ENCODE results near the gene MAGEA12. TPM values are rescaled to one million over a fixed set of nuclear protein-coding genes. Genes with fewer than 3 reads are reported as not detected.

MAGEA12 gene, protein sequence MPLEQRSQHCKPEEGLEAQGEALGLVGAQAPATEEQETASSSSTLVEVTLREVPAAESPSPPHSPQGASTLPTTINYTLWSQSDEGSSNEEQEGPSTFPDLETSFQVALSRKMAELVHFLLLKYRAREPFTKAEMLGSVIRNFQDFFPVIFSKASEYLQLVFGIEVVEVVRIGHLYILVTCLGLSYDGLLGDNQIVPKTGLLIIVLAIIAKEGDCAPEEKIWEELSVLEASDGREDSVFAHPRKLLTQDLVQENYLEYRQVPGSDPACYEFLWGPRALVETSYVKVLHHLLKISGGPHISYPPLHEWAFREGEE
- total RNA-seq (2022; extraction: Qiagen RNA extraction): 0.11 to 0.26 TPM (median 0.15 TPM) in 5 replicates

DNA sequence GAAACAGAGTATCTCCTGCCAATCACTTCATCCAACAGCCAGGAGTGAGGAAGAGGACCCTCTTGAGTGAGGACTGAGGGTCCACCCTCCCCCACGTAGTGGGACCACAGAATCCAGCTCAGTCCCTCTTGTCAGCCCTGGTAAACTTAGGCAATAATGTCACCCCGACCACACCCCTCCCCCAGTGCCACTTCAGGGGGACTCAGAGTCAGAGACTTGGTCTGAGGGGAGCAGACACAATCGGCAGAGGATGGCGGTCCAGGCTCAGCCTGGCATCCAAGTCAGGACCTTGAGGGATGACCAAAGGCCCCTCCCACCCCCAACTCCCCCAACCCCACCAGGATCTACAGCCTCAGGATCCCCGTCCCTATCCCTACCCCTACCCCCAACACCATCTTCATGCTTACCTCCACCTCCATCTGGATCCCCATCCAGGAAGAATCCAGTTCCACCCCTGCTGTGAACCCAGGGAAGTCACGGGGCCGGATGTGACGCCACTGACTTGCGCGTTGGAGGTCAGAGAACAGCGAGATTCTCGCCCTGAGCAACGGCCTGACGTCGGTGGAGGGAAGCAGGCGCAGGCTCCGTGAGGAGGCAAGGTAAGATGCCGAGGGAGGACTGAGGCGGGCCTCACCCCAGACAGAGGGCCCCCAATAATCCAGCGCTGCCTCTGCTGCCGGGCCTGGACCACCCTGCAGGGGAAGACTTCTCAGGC, at the start of gene MAGEA12, which contains the start of gene CSAG1:
Gene MAGEA12 (plus strand): TSS at position 497 of the 715 bp plus-strand sequence. CDS start 2,405 bp downstream, outside the sequence.
Gene CSAG1 (minus strand): TSS at position 461 of the 715 bp plus-strand sequence. CDS start 1,261 bp downstream, outside the sequence.

DNA sequence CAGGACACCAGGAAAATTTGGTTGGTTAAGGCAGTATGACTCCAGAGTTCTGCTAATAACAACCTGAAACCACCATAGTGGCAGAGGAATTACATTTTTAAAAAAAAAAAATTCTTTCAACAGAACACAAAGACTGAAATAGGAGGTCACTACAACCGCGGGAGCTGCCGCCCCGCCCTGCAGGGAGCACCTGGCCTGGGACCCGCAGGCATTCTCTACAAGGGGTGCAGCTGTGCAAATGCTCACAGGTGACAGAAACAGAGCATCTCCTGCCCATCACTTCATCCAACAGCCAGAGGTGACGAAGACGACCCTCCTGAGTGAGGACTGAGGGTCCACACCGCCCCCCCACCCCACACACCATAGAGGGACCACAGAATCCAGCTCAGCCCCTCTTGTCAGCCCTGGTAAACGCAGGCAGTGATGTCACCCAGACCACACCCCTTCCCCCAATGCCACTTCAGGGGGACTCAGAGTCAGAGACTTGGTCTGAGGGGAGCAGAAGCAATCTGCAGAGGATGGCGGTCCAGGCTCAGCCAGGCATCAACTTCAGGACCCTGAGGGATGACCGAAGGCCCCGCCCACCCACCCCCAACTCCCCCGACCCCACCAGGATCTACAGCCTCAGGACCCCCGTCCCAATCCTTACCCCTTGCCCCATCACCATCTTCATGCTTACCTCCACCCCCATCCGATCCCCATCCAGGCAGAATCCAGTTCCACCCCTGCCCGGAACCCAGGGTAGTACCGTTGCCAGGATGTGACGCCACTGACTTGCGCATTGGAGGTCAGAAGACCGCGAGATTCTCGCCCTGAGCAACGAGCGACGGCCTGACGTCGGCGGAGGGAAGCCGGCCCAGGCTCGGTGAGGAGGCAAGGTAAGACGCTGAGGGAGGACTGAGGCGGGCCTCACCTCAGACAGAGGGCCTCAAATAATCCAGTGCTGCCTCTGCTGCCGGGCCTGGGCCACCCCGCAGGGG, 35.3 kb upstream of the MAGEA12 start, which contains the start of gene MAGEA3:
Gene MAGEA3 (plus strand): TSS at position 843 of the 980 bp plus-strand sequence. CDS start 2,039 bp downstream, outside the sequence.

GRCh38 chrX:152709173-152709572, 24.4 kb upstream of the MAGEA12 start, which contains the start of gene CSAG2:
CSAG2 (minus strand) TSS chrX:152709273; CDS start chrX:152709112, 161 bp downstream.

DNA sequence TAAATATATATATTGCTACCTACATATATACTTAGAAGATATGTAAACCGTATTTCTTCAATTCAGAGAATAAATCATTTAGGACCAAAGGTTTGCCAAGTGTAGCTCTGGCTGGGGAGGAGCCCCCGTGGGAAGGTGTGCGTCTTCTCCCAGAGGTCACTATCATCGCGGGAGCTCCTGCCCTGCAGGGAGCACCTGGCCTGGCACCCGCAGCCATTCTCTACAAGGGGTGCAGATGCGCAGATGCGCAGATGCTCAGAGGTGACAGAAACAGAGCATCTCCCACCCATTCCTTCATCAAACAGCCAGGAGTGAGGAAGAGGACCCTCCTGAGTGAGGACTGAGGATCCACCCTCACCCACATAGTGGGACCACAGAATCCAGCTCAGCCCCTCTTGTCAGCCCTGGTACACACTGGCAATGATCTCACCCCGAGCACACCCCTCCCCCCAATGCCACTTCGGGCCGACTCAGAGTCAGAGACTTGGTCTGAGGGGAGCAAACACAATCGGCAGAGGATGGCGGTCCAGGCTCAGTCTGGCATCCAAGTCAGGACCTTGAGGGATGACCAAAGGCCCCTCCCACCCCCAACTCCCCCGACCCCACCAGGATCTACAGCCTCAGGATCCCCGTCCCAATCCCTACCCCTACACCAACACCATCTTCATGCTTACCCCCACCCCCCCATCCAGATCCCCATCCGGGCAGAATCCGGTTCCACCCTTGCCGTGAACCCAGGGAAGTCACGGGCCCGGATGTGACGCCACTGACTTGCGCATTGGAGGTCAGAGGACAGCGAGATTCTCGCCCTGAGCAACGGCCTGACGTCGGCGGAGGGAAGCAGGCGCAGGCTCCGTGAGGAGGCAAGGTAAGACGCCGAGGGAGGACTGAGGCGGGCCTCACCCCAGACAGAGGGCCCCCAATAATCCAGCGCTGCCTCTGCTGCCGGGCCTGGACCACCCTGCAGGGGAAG, 19.5 kb upstream of the MAGEA12 start, which contains the start of gene MAGEA2B:
Gene MAGEA2B (plus strand): TSS at position 814 of the 973 bp plus-strand sequence. CDS start 2,479 bp downstream, outside the sequence.

DNA sequence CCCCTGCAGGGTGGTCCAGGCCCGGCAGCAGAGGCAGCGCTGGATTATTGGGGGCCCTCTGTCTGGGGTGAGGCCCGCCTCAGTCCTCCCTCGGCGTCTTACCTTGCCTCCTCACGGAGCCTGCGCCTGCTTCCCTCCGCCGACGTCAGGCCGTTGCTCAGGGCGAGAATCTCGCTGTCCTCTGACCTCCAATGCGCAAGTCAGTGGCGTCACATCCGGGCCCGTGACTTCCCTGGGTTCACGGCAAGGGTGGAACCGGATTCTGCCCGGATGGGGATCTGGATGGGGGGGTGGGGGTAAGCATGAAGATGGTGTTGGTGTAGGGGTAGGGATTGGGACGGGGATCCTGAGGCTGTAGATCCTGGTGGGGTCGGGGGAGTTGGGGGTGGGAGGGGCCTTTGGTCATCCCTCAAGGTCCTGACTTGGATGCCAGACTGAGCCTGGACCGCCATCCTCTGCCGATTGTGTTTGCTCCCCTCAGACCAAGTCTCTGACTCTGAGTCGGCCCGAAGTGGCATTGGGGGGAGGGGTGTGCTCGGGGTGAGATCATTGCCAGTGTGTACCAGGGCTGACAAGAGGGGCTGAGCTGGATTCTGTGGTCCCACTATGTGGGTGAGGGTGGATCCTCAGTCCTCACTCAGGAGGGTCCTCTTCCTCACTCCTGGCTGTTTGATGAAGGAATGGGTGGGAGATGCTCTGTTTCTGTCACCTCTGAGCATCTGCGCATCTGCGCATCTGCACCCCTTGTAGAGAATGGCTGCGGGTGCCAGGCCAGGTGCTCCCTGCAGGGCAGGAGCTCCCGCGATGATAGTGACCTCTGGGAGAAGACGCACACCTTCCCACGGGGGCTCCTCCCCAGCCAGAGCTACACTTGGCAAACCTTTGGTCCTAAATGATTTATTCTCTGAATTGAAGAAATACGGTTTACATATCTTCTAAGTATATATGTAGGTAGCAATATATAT, 20.4 kb downstream of the MAGEA12 start, which contains the start of gene MAGEA2:
Gene MAGEA2 (minus strand): TSS at position 157 of the 965 bp plus-strand sequence. CDS start 2,479 bp downstream, outside the sequence.

GRCh38 chrX:152758918-152759317, 25.4 kb downstream of the MAGEA12 start, which contains the start of gene CSAG3:
CSAG3 (plus strand) TSS chrX:152759218.

GRCh38 chrX:152769549-152770289, 36.2 kb downstream of the MAGEA12 start, which contains the start of gene MAGEA6:
MAGEA6 (minus strand) TSS chrX:152769689; CDS start chrX:152767650, 2,039 bp downstream.

Other genes with a start within 250 kb of the MAGEA12 start
- 0.16 to 0.22 TPM (median 0.18 TPM) in 5 replicates for gene GABRQ, start 95.9 kb upstream of the MAGEA12 start, total RNA-seq (2022; extraction: Qiagen RNA extraction)
- 2.8 to 4.1 TPM (median 3.2 TPM) in 5 replicates for gene MAGEA3, start 35.0 kb upstream of the MAGEA12 start, total RNA-seq (2022; extraction: Qiagen RNA extraction)
- gene CSAG2, start 24.5 kb upstream of the MAGEA12 start, total RNA-seq (2022; extraction: Qiagen RNA extraction): not detected in 5 replicates
- 0.19 TPM in 1 of 5 replicates, not detected in the others for gene MAGEA2B, start 19.1 kb upstream of the MAGEA12 start, total RNA-seq (2022; extraction: Qiagen RNA extraction)
- gene CSAG1, start within 50 bp of the MAGEA12 start, total RNA-seq (2022; extraction: Qiagen RNA extraction): 0.26 to 0.92 TPM (median 0.43 TPM) in 4 of 5 replicates, not detected in the other
- 0.12 to 0.27 TPM in 2 of 5 replicates, not detected in the others for gene MAGEA2, start 20.1 kb downstream of the MAGEA12 start, total RNA-seq (2022; extraction: Qiagen RNA extraction)
- not detected in 5 replicates for gene CSAG3, start 25.5 kb downstream of the MAGEA12 start, total RNA-seq (2022; extraction: Qiagen RNA extraction)
- 11.3 to 13.3 TPM (median 12.0 TPM) in 5 replicates for gene MAGEA6, start 35.9 kb downstream of the MAGEA12 start, total RNA-seq (2022; extraction: Qiagen RNA extraction)
- gene CETN2, start 97.0 kb downstream of the MAGEA12 start, total RNA-seq (2022; extraction: Qiagen RNA extraction): 68.6 to 94.0 TPM (median 73.6 TPM) in 5 replicates
- 40.7 to 44.6 TPM (median 42.8 TPM) in 5 replicates for gene NSDHL, start 97.3 kb downstream of the MAGEA12 start, total RNA-seq (2022; extraction: Qiagen RNA extraction)
- 6.9 to 8.3 TPM (median 7.4 TPM) in 5 replicates for gene ZNF185, start 164.3 kb downstream of the MAGEA12 start, total RNA-seq (2022; extraction: Qiagen RNA extraction)